HepG2 (cell line): ENCODE measurements around the gene FUBP3. TPM values are rescaled to one million over a fixed set of nuclear protein-coding genes. Genes with fewer than 3 reads are reported as not detected.

Source experiments
- CBX5 ChIP-seq: sonication (generic); formaldehyde crosslinking; IDR thresholded peaks from 2 replicates; pipeline ENCODE4 v1.4.0; 2020; ENCODE audit warnings: missing genetic modification reagents, borderline replicate concordance
- EED ChIP-seq: sonication (generic); formaldehyde crosslinking; IDR thresholded peaks from 2 replicates; pipeline ENCODE4 v1.5.0; 2020; ENCODE audit warnings: mild to moderate bottlenecking, missing genetic modification reagents
- GABPB1 ChIP-seq: IDR thresholded peaks from 2 replicates; pipeline ENCODE4 v1.6.1; 2016; ENCODE audit warnings: mild to moderate bottlenecking, missing genetic modification reagents, moderate library complexity, missing compliant biosample characterization
- HDAC2 ChIP-seq: sonication (generic); formaldehyde crosslinking; IDR thresholded peaks from 2 replicates; pipeline ENCODE4 v1.4.0; 2020; ENCODE audit warnings: missing genetic modification reagents
- HNRNPLL ChIP-seq: fragments of 200-400 bp; formaldehyde crosslinking; IDR thresholded peaks from 2 replicates; pipeline ENCODE4 v1.6.1; 2017; ENCODE audit warnings: mild to moderate bottlenecking, low read depth, low read length; ENCODE audit not compliant: poor library complexity, severe bottlenecking
- JUN ChIP-seq: sonication (generic); formaldehyde crosslinking; IDR thresholded peaks from 2 replicates; pipeline ENCODE4 v1.4.0; 2020; ENCODE audit warnings: mild to moderate bottlenecking, missing genetic modification reagents
- KLF16 ChIP-seq, 2 experiments: sonication (generic) in 1 of 2; formaldehyde crosslinking in 1 of 2; IDR thresholded peaks; 2 replicates each; pipeline versions ENCODE4 v1.6.1 to v1.8.0; 2016 to 2023; ENCODE audit warnings: missing genetic modification reagents in 2 of 2, missing compliant biosample characterization in 1 of 2
- KMT2B ChIP-seq: IDR thresholded peaks from 2 replicates; pipeline ENCODE4 v1.6.1; 2016; ENCODE audit warnings: missing genetic modification reagents, missing compliant biosample characterization
- NFIB ChIP-seq: sonication (generic); formaldehyde crosslinking; IDR thresholded peaks from 2 replicates; pipeline ENCODE4 v1.9.0; 2021; ENCODE audit warnings: missing genetic modification reagents, mild to moderate bottlenecking, borderline replicate concordance
- NFYB ChIP-seq: sonication (generic); formaldehyde crosslinking; IDR thresholded peaks from 2 replicates; pipeline ENCODE4 v1.4.0; 2020; ENCODE audit warnings: missing genetic modification reagents
- NONO ChIP-seq, 2 experiments: fragments of 450-650 bp in 1 of 2; sonication (generic) in 1 of 2; formaldehyde crosslinking in 1 of 2; IDR thresholded peaks in 1 of 2; conservative IDR thresholded peaks in 1 of 2; 2 replicates each; pipeline versions ENCODE4 v1.6.1 to v1.8.0; 2017 to 2022; ENCODE audit warnings: mild to moderate bottlenecking in 1 of 2, missing genetic modification reagents in 1 of 2, moderate library complexity in 1 of 2
- PHF8 ChIP-seq: sonication (generic); formaldehyde crosslinking; IDR thresholded peaks from 2 replicates; pipeline ENCODE4 v1.5.0; 2020; ENCODE audit warnings: missing genetic modification reagents
- TAF15 ChIP-seq: fragments of 200-400 bp; formaldehyde crosslinking; IDR thresholded peaks from one replicate; pipeline ENCODE4 v1.6.1; 2018; ENCODE audit warnings: mild to moderate bottlenecking, low read depth, low read length; ENCODE audit not compliant: poor library complexity, severe bottlenecking
- TBX2 ChIP-seq: sonication (generic); formaldehyde crosslinking; IDR thresholded peaks from 2 replicates; pipeline ENCODE4 v1.5.0; 2020; ENCODE audit warnings: missing genetic modification reagents, mild to moderate bottlenecking, borderline replicate concordance
- ZFY ChIP-seq: sonication (generic); formaldehyde crosslinking; IDR thresholded peaks from 2 replicates; pipeline ENCODE4 v1.4.0; 2020; ENCODE audit warnings: missing genetic modification reagents
- ZNF350 ChIP-seq: sonication (generic); formaldehyde crosslinking; IDR thresholded peaks from 2 replicates; pipeline ENCODE4 v1.4.0; 2020; ENCODE audit warnings: mild to moderate bottlenecking, low read depth, missing genetic modification reagents, borderline replicate concordance
- ZNF569 ChIP-seq: sonication (generic); formaldehyde crosslinking; IDR thresholded peaks from 2 replicates; pipeline ENCODE4 v1.5.0; 2020; ENCODE audit warnings: mild to moderate bottlenecking, missing genetic modification reagents, moderate library complexity, borderline replicate concordance
- ZNF629 ChIP-seq: sonication (generic); formaldehyde crosslinking; conservative IDR thresholded peaks from 2 replicates; pipeline ENCODE4 v1.5.0; 2020; ENCODE audit warnings: missing genetic modification reagents
- ZNF772 ChIP-seq: sonication (generic); formaldehyde crosslinking; IDR thresholded peaks from 2 replicates; pipeline ENCODE4 v1.5.0; 2020; ENCODE audit warnings: mild to moderate bottlenecking, missing genetic modification reagents
- polyA plus RNA-seq, 8 experiments: library from polyadenylated mRNA; depleted of rRNA in 3 of 8; stranded (reverse) in 7 of 8; unstranded in 1 of 8; fragments of >200 nt; fragmentation: Illumina TruSeq in 4 of 8; extraction: Trizol in 4 of 8; gene quantifications; 2 replicates each; pipeline versions ENCODE4 v1.2.1 to v1.2.3, GENCODE V29; 2011 to 2016; ENCODE audit warnings: low read depth in 4 of 8, missing spikeins in 1 of 8, mixed read lengths in 1 of 8; ENCODE audit not compliant: insufficient read depth in 1 of 8
- total RNA-seq, 5 experiments: library from RNA; depleted of rRNA; stranded (reverse); fragments of >200 nt; fragmentation: Illumina TruSeq; extraction: Trizol; gene quantifications; 2 replicates each; pipeline ENCODE4 v1.2.3, GENCODE V29; 2016; ENCODE audit warnings: low read depth in 1 of 5
- TF ChIP-seq, protein P1 (sequence below): sonication (generic); formaldehyde crosslinking; IDR thresholded peaks from 2 replicates; pipeline ENCODE4 v1.8.1; 2023; ENCODE audit warnings: mild to moderate bottlenecking, missing genetic modification reagents
- TF ChIP-seq, protein P2 (sequence below): sonication (generic); formaldehyde crosslinking; IDR thresholded peaks from 2 replicates; pipeline ENCODE4; 2020; ENCODE audit warnings: missing genetic modification reagents, mild to moderate bottlenecking, borderline replicate concordance
- TF ChIP-seq, protein P3 (sequence below): sonication (generic); formaldehyde crosslinking; IDR thresholded peaks from 2 replicates; pipeline ENCODE4 v1.5.0; 2020; ENCODE audit warnings: missing genetic modification reagents, mild to moderate bottlenecking, borderline replicate concordance
- TF ChIP-seq, protein P4 (sequence below): sonication (generic); formaldehyde crosslinking; IDR thresholded peaks from 2 replicates; pipeline ENCODE4 v1.4.0; 2020; ENCODE audit warnings: missing genetic modification reagents

The FUBP3 gene
- total and polyA plus RNA-seq, 2 of the 13 experiments (the other 11 are each of a cell fraction or from before 2014, with no cell fraction given), result 28.7 to 40.0 TPM

DNA sequence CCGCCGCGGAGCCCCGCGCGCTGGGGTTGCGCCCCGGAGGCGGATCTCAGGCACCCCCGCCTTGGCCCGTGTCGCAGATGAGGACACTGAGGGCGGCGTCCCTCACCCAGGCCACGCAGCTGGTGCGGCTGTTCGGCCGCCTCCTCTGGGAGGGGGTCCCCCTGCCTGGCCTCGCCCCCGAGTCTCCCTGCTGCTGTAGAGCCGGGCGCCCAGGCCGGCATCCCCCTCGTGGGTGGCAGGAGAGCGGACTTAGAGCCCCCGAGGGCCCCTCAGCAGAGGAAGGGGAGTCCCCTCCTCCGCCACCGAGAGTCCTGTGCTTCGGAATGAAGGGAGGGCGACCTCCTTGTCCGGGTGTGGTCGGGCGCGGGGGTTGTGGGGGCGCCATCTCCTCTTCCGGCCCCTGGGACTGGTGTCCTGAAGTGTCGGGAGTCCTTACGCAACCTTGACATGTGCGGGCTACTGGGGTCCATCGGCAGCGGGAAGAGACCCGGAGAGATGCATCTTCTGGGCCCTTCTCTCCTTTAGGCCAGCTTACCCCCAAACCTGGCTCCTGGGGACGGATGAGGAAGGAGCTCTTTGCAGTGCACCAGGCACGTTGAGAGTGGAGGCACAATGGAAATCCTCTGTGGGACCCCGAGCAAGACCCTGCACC, 102.5 kb downstream of the FUBP3 start (continued):
- 0 out of 2 replicates have a peak, but pooled peaks have one; percentile 6 for TF ChIP-seq HDAC2 (CRISPR knock-in tag)
- TF ChIP-seq, protein P1, sequence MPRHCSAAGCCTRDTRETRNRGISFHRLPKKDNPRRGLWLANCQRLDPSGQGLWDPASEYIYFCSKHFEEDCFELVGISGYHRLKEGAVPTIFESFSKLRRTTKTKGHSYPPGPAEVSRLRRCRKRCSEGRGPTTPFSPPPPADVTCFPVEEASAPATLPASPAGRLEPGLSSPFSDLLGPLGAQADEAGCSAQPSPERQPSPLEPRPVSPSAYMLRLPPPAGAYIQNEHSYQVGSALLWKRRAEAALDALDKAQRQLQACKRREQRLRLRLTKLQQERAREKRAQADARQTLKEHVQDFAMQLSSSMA (CRISPR knock-in tag), result 0 out of 2 replicates have a peak, but pooled peaks have one; percentile 38
- no peak for TF ChIP-seq JUN (CRISPR knock-in tag)
- TF ChIP-seq EED (CRISPR knock-in tag), result peak; percentile 76; the same call in 1 of the 2 replicates
- peak; percentile 21; the same call in 1 of the 2 replicates for TF ChIP-seq GABPB1 (CRISPR knock-in tag)
- 0 out of 2 replicates have a peak, but pooled peaks have one; percentile 13 for TF ChIP-seq NFYB (CRISPR knock-in tag)
- no peak for TF ChIP-seq ZNF569 (CRISPR knock-in tag)
- peak; percentile 1; the same call in 1 of the 2 replicates for TF ChIP-seq ZFY (CRISPR knock-in tag)
- TF ChIP-seq ZNF629 (CRISPR knock-in tag), result peak; percentile 69
- TF ChIP-seq, protein P2, sequence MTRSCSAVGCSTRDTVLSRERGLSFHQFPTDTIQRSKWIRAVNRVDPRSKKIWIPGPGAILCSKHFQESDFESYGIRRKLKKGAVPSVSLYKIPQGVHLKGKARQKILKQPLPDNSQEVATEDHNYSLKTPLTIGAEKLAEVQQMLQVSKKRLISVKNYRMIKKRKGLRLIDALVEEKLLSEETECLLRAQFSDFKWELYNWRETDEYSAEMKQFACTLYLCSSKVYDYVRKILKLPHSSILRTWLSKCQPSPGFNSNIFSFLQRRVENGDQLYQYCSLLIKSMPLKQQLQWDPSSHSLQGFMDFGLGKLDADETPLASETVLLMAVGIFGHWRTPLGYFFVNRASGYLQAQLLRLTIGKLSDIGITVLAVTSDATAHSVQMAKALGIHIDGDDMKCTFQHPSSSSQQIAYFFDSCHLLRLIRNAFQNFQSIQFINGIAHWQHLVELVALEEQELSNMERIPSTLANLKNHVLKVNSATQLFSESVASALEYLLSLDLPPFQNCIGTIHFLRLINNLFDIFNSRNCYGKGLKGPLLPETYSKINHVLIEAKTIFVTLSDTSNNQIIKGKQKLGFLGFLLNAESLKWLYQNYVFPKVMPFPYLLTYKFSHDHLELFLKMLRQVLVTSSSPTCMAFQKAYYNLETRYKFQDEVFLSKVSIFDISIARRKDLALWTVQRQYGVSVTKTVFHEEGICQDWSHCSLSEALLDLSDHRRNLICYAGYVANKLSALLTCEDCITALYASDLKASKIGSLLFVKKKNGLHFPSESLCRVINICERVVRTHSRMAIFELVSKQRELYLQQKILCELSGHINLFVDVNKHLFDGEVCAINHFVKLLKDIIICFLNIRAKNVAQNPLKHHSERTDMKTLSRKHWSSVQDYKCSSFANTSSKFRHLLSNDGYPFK (CRISPR knock-in tag), result no peak; the same call in 1 of the 2 replicates
- peak; percentile 63 for TF ChIP-seq TAF15
- TF ChIP-seq, protein P3, sequence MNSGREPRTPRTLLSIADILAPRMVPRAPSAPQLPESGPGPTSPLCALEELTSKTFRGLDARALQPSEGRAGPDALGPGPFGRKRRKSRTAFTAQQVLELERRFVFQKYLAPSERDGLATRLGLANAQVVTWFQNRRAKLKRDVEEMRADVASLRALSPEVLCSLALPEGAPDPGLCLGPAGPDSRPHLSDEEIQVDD, result no peak
- 0 out of 2 replicates have a peak, but pooled peaks have one; percentile 7 for TF ChIP-seq KMT2B
- TF ChIP-seq, protein P4, sequence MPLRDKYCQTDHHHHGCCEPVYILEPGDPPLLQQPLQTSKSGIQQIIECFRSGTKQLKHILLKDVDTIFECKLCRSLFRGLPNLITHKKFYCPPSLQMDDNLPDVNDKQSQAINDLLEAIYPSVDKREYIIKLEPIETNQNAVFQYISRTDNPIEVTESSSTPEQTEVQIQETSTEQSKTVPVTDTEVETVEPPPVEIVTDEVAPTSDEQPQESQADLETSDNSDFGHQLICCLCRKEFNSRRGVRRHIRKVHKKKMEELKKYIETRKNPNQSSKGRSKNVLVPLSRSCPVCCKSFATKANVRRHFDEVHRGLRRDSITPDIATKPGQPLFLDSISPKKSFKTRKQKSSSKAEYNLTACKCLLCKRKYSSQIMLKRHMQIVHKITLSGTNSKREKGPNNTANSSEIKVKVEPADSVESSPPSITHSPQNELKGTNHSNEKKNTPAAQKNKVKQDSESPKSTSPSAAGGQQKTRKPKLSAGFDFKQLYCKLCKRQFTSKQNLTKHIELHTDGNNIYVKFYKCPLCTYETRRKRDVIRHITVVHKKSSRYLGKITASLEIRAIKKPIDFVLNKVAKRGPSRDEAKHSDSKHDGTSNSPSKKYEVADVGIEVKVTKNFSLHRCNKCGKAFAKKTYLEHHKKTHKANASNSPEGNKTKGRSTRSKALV (CRISPR knock-in tag), result peak; percentile 24; the same call in 1 of the 2 replicates
- 0 out of 2 replicates have a peak, but pooled peaks have one; percentile 24 for TF ChIP-seq CBX5 (CRISPR knock-in tag)
- TF ChIP-seq ZNF350, result peak; percentile 71; the same call in 1 of the 2 replicates
- no peak for TF ChIP-seq NONO (IDR thresholded peaks at IDR 0.05)
- no peak for TF ChIP-seq NONO (CRISPR knock-in tag; conservative IDR thresholded peaks at IDR 0.05)
- 0 out of 2 replicates have a peak, but pooled peaks have one; percentile 36 for TF ChIP-seq NFIB (CRISPR knock-in tag)
- 0 out of 4 replicates have a peak, but pooled peaks of 1 of the 2 experiments have one; percentile 3 for TF ChIP-seq KLF16 (CRISPR knock-in tag; IDR thresholded peaks at IDR 0.05)
- TF ChIP-seq ZNF772 (CRISPR knock-in tag), result peak; percentile 48; the same call in 1 of the 2 replicates
- TF ChIP-seq TBX2 (CRISPR knock-in tag), result peak; percentile 25; the same call in 1 of the 2 replicates
- peak; percentile 7 for TF ChIP-seq HNRNPLL
- peak; percentile 8 for TF ChIP-seq PHF8 (CRISPR knock-in tag)
